AG20443 (cell line): ENCODE results near the gene DCDC1.

Experiments used
- DNase-seq: peaks from one replicate; pipeline ENCODE4 v3.0.0; 2012; ENCODE audit warnings: low spot score, mixed read lengths

The DCDC1 gene

GRCh38 chr11:31369348-31370329 lies at the start of gene DCDC1, which contains the start of gene DNAJC24:
Gene DCDC1, minus strand, starts transcription at chr11:31369739. Its CDS starts 41,459 bp downstream, at chr11:31328280.
Gene DNAJC24, plus strand, starts transcription at chr11:31369860. Its CDS starts 889 bp downstream, at chr11:31370749.
- DNase-seq: peak; percentile 96

- no peak for DNase-seq
These were observed 49.6 kb upstream of the DCDC1 start for GRCh38 chr11:31419138-31419537.

- DNase-seq: no peak
These were observed 48.3 kb upstream of the DCDC1 start for GRCh38 chr11:31417816-31418215.

- no peak for DNase-seq
These were observed 47.8 kb upstream of the DCDC1 start for GRCh38 chr11:31417357-31417756.

GRCh38 chr11:31415435-31415834 lies 45.9 kb upstream of the DCDC1 start:
- DNase-seq: no peak

GRCh38 chr11:31414338-31414737 lies 44.8 kb upstream of the DCDC1 start:
- no peak for DNase-seq

- DNase-seq: peak; percentile 15
These were observed 43.4 kb upstream of the DCDC1 start for GRCh38 chr11:31412946-31413345.

- DNase-seq: no peak
These were observed 38.7 kb upstream of the DCDC1 start for GRCh38 chr11:31408201-31408600.

GRCh38 chr11:31404614-31405013 lies 35.1 kb upstream of the DCDC1 start:
- DNase-seq: no peak

- peak; percentile 26 for DNase-seq
These were observed 27.8 kb upstream of the DCDC1 start for GRCh38 chr11:31397239-31397834.

- no peak for DNase-seq
These were observed 17.8 kb upstream of the DCDC1 start for GRCh38 chr11:31387379-31387778.

GRCh38 chr11:31383116-31383515 lies 13.6 kb upstream of the DCDC1 start:
- DNase-seq: no peak

- DNase-seq: no peak
These were observed 6.3 kb upstream of the DCDC1 start for GRCh38 chr11:31375879-31376278.

- DNase-seq: no peak
These were observed 2.7 kb downstream of the DCDC1 start for GRCh38 chr11:31366795-31367194.

GRCh38 chr11:31361743-31362142 lies 7.8 kb downstream of the DCDC1 start:
- DNase-seq: no peak

- DNase-seq: no peak
These were observed 13.7 kb downstream of the DCDC1 start for GRCh38 chr11:31355817-31356216.

GRCh38 chr11:31355131-31355530 lies 14.4 kb downstream of the DCDC1 start:
- DNase-seq: no peak

GRCh38 chr11:31351168-31351567 lies 18.4 kb downstream of the DCDC1 start:
- no peak for DNase-seq

GRCh38 chr11:31340903-31341572 lies 28.5 kb downstream of the DCDC1 start:
- DNase-seq: peak; percentile 40

GRCh38 chr11:31337806-31338205 lies 31.7 kb downstream of the DCDC1 start:
- DNase-seq: no peak

- DNase-seq: no peak
These were observed 40.8 kb downstream of the DCDC1 start for GRCh38 chr11:31328697-31329096.

- no peak for DNase-seq
These were observed 42.1 kb downstream of the DCDC1 start for GRCh38 chr11:31327417-31327816.
